Endothelial cell of umbilical vein (primary cell): ENCODE measurements around the gene STOML1. TPM values are rescaled to one million over a fixed set of nuclear protein-coding genes. Genes with fewer than 3 reads are reported as not detected.

ENCODE experiments used
- BruUV-seq: library from RNA; stranded (reverse); fragments of 400-500 nt; replicated peaks from 2 replicates; lab custom pipeline; 2021; lab: Mats Ljungman, UMichigan
- CTCF ChIA-PET: fragments of 300-600, 350-600 bp; sonication (Branson Sonifier 250); formaldehyde crosslinking; loops from one replicate; lab custom pipeline; 2021; ENCODE audit warnings: antibody characterized with exemption, inconsistent platforms; lab: Charles Lee
- POLR2A ChIA-PET: fragments of 300-600, 350-600 bp; sonication (Branson Sonifier 250); formaldehyde crosslinking; loops from one replicate; lab custom pipeline; 2021; ENCODE audit warnings: antibody characterized with exemption, inconsistent platforms; lab: Charles Lee
- DNase-seq: peaks from one replicate; pipeline ENCODE4 v3.0.0-alpha.2; 2011; ENCODE audit warnings: low read depth, low spot score
- FAIRE-seq: peaks from 2 replicates; lab custom pipeline; 2011; peaks lifted over from hg19 to GRCh38; lab: Jason Lieb, UNC
- H2AFZ ChIP-seq: 2 replicates; pipeline ENCODE4 v1.6.0; 2012; ENCODE audit warnings: low read depth, low read length, control low read depth, inconsistent platforms
- H3K27ac ChIP-seq: 2 replicates; pipeline ENCODE4 v1.5.1; 2011; ENCODE audit warnings: low read depth, mild to moderate bottlenecking, control low read depth, low read length, moderate library complexity; ENCODE audit not compliant: insufficient read depth
- H3K27me3 ChIP-seq, 2 experiments: 2 replicates each; pipeline versions ENCODE4 v1.6.0 to v1.6.1; 2011; ENCODE audit warnings: low read length in 2 of 2, mixed read lengths in 1 of 2; ENCODE audit not compliant: control insufficient read depth in 2 of 2, insufficient read depth in 2 of 2
- H3K36me3 ChIP-seq, 2 experiments: 2 replicates in 1 of 2; 3 replicates in 1 of 2; pipeline ENCODE4 v1.5.1; 2011; ENCODE audit warnings: low read length in 2 of 2, mild to moderate bottlenecking in 1 of 2, moderate library complexity in 1 of 2; ENCODE audit not compliant: control insufficient read depth in 2 of 2, insufficient read depth in 2 of 2; ENCODE audit errors: extremely low read depth in 1 of 2
- H3K4me1 ChIP-seq: 3 replicates; pipeline ENCODE4 v1.5.1; 2011; ENCODE audit warnings: mild to moderate bottlenecking, low read length; ENCODE audit not compliant: control insufficient read depth, insufficient read depth; ENCODE audit errors: extremely low read depth
- H3K4me2 ChIP-seq: 2 replicates; pipeline ENCODE4 v1.6.1; 2011; ENCODE audit warnings: low read length, control low read depth, mixed read lengths; ENCODE audit not compliant: insufficient read depth
- H3K4me3 ChIP-seq, 3 experiments: fragments of 200-600 bp in 1 of 3; sonication (generic), shearing (Covaris generic) in 1 of 3; replicated peaks in 1 of 3; 2 replicates each; pipeline ENCODE4 v1.5.1; 2011 to 2016; ENCODE audit warnings: control low read depth in 3 of 3, low read length in 3 of 3, mild to moderate bottlenecking in 2 of 3, inconsistent platforms in 1 of 3, low read depth in 1 of 3, moderate library complexity in 1 of 3; ENCODE audit not compliant: insufficient read depth in 1 of 3
- H3K79me2 ChIP-seq: 2 replicates; pipeline ENCODE4 v1.6.0; 2012; ENCODE audit warnings: low read length, inconsistent platforms; ENCODE audit not compliant: control insufficient read depth, insufficient read depth
- H3K9ac ChIP-seq: replicated peaks from 2 replicates; pipeline ENCODE3; 2011; ENCODE audit warnings: low read length, control low read depth; ENCODE audit not compliant: insufficient read depth; ENCODE audit errors: extremely low read depth
- H3K9me1 ChIP-seq: replicated peaks from 3 replicates; pipeline ENCODE4 v1.6.0; 2011; ENCODE audit warnings: mild to moderate bottlenecking, low read length; ENCODE audit not compliant: control insufficient read depth, insufficient read depth; ENCODE audit errors: extremely low read depth
- H3K9me3 ChIP-seq: replicated peaks from 2 replicates; pipeline ENCODE4 v1.5.1; 2012; ENCODE audit warnings: low read length, inconsistent platforms; ENCODE audit not compliant: control insufficient read depth, insufficient read depth
- H4K20me1 ChIP-seq: replicated peaks from 2 replicates; pipeline ENCODE3; 2011; ENCODE audit warnings: mild to moderate bottlenecking, low read length; ENCODE audit not compliant: control insufficient read depth, insufficient read depth; ENCODE audit errors: extremely low read depth
- CTCF ChIP-seq, 2 donors: IDR thresholded peaks; 1 replicate in 1 of 2; 2 replicates in 1 of 2; pipeline ENCODE4 v1.5.1; 2011; ENCODE audit warnings: low read length in 2 of 2, mild to moderate bottlenecking in 2 of 2, moderate library complexity in 2 of 2, control low read depth in 1 of 2, inconsistent platforms in 1 of 2, low read depth in 1 of 2; ENCODE audit not compliant: insufficient read depth in 1 of 2; ENCODE audit errors: extremely low read depth in 1 of 2
- EZH2 ChIP-seq: IDR thresholded peaks from 2 replicates; pipeline ENCODE4 v1.6.1; 2012; ENCODE audit warnings: borderline replicate concordance, low read depth, mild to moderate bottlenecking, moderate library complexity, low read length, inconsistent platforms; ENCODE audit not compliant: severe bottlenecking
- GATA2 ChIP-seq: IDR thresholded peaks from 2 replicates; pipeline ENCODE4 v1.7.0; 2011; ENCODE audit warnings: low read depth, mild to moderate bottlenecking, moderate library complexity, mixed read lengths, low read length; ENCODE audit not compliant: insufficient read length, insufficient read depth
- JUN ChIP-seq: IDR thresholded peaks from 2 replicates; pipeline ENCODE4 v1.6.1; 2011; ENCODE audit warnings: borderline replicate concordance, low read depth; ENCODE audit not compliant: insufficient read length, insufficient read depth
- MYC ChIP-seq: IDR thresholded peaks from one replicate; pipeline ENCODE4 v1.6.1; 2011; ENCODE audit warnings: mild to moderate bottlenecking, low read depth, low read length
- POLR2A ChIP-seq: IDR thresholded peaks from 2 replicates; pipeline ENCODE4 v1.6.1; 2012; ENCODE audit warnings: low read depth, mild to moderate bottlenecking, control low read depth, low read length
- POLR2AphosphoS5 ChIP-seq: IDR thresholded peaks from 2 replicates; pipeline ENCODE4 v1.6.1; 2012; ENCODE audit warnings: low read depth, mild to moderate bottlenecking, control low read depth, low read length, moderate library complexity; ENCODE audit not compliant: insufficient read depth
- dilution Hi-C: fragments of 300-500 bp; cut with MboI; formaldehyde crosslinking; loops from one replicate; pipeline ENCODE4 v1.15.0; 2019; ENCODE audit warnings: low sequenced_read_pairs; ENCODE audit not compliant: extremely low pct_ligation_motif_present
- intact Hi-C: fragments of 100-400 bp; cut with micrococcal nuclease; formaldehyde crosslinking; loops from one replicate; pipeline ENCODE4 v1.10.0; 2022
- polyA plus RNA-seq, 4 experiments: library from polyadenylated mRNA; depleted of rRNA in 3 of 4; stranded (reverse) in 3 of 4; unstranded in 1 of 4; fragments of >200 nt; gene quantifications; 2 replicates each; pipeline versions ENCODE4 v1.2.1 to v1.2.3, GENCODE V29; 2011 to 2012; ENCODE audit warnings: missing spikeins in 1 of 4
- total RNA-seq: library from RNA; stranded (reverse); gene quantifications from 2 replicates; pipeline ENCODE4 v1.2.3, GENCODE V29; 2021

The STOML1 gene
- total and polyA plus RNA-seq, 2 donors (not counting 3 experiments of a cell fraction or from before 2014, with no cell fraction given), result 12.9 to 15.4 TPM

GRCh38 chr15:73948396-73948795, 43.7 kb downstream of the STOML1 start:
- Histone ChIP-seq H3K79me2 (no peaks in the 10 kb centered on the region), H3K4me2 (no peak overlapping the region), H3K36me3 (no peaks in the 10 kb centered on the region), H3K9me3 (no peaks in the 10 kb centered on the region), H3K27me3 (no peaks in the 10 kb centered on the region), H3K27ac (no peak overlapping the region), H3K4me1 (peaks cover 7% of the 10 kb centered on the region), H3K9ac (no peak overlapping the region), H4K20me1 (no peaks in the 10 kb centered on the region), H2AFZ (no peak overlapping the region), H3K4me3 (no peak overlapping the region), H3K9me1 (no peaks in the 10 kb centered on the region)
- FAIRE-seq (no peak), DNase-seq (no peak)
- ChIA-PET POLR2A (no interaction called here), CTCF (interaction anchor here (0.9 to 6.9 kb wide), 6 partner anchors 19 to 373 kb away, joined by 3 to 217 read pairs (median 4); no protein-coding TSS in a partner anchor)
- dilution Hi-C loops (no loop called here), intact Hi-C loops (no loop called here)
- no peak for TF ChIP-seq JUN
- TF ChIP-seq CTCF (IDR thresholded peaks at IDR 0.05; ENCODE audit: extremely low read depth in 1 of 2, insufficient read depth in 1 of 2, low read depth in 1 of 2, low read length in 2 of 2), result no peak
- no peak for TF ChIP-seq POLR2A
- no peak for TF ChIP-seq POLR2AphosphoS5
- no peak for TF ChIP-seq MYC
- no peak for TF ChIP-seq EZH2
- no peak for TF ChIP-seq GATA2
- no TSS peak for BruUV-seq
